Measurements from ENCODE around the gene CEP85. TPM values are rescaled to one million over a fixed set of nuclear protein-coding genes. Genes with fewer than 3 reads are reported as not detected.

CEP85 gene
- total and polyA plus RNA-seq, 8 donors = 2.7 to 6.6 (median 3.7) TPM

DNA sequence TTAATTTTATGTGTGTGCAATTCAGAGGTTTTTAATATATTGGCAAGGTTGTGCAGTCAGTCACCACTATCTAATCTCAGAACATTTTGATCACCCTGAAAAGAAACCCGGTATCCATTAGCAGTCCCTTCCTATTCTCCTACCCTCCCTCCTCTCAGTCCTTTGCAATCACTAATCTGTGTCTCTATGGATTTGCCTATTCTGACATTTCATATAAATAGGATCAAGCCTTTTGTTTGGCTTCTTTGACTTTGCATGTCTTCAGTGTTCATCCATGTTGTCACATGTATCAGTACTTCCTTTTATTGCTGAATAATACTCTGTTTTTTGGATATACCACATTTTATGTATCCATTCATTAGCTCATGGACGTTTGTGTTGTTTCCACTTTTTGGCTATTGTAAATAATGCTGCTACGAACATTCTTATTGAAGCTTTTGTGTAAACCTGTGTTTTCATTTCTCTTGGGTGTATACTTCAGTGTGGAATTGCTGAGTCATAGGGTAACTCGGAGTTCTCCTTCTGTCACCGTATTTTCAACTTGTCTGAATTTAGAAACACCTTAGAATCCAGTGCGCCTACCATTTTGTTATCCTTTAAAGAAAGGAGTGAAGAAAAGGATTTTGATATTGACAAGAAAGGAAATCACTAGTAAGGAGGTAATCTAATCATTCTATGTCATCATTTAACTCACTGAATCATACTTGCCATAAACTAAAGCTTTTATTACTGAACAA is 3.4 kb downstream of the CEP85 start:
- no peak overlapping the region for H3K4me3 ChIP-seq
- intact Hi-C loops (cut with DNase I) = loop anchor here in 1 of 3 donors (10.0 kb wide), 1 partner anchor 63 kb away; the partner anchor contains the start of genes CNKSR1 and ZNF593OS
- 54 to 67% methylated on average over 6 of the region's 6 CpGs for WGBS, 2 donors
- H3K4me1 ChIP-seq = peaks cover 0 to 7% (median 0%) of the 10 kb centered on the region in 3 donors
- no peaks in the 10 kb centered on the region for H3K36me3 ChIP-seq
- ATAC-seq (no peak), FAIRE-seq (no peak), DNase-seq (no peak)
- H3K27me3 ChIP-seq = no peaks in the 10 kb centered on the region
- H3K27ac ChIP-seq = no peak overlapping the region
- TF ChIP-seq, protein P1, sequence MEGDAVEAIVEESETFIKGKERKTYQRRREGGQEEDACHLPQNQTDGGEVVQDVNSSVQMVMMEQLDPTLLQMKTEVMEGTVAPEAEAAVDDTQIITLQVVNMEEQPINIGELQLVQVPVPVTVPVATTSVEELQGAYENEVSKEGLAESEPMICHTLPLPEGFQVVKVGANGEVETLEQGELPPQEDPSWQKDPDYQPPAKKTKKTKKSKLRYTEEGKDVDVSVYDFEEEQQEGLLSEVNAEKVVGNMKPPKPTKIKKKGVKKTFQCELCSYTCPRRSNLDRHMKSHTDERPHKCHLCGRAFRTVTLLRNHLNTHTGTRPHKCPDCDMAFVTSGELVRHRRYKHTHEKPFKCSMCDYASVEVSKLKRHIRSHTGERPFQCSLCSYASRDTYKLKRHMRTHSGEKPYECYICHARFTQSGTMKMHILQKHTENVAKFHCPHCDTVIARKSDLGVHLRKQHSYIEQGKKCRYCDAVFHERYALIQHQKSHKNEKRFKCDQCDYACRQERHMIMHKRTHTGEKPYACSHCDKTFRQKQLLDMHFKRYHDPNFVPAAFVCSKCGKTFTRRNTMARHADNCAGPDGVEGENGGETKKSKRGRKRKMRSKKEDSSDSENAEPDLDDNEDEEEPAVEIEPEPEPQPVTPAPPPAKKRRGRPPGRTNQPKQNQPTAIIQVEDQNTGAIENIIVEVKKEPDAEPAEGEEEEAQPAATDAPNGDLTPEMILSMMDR (IDR thresholded peaks at IDR 0.05) = no peak
- H3K9me3 ChIP-seq = no peaks in the 10 kb centered on the region

DNA sequence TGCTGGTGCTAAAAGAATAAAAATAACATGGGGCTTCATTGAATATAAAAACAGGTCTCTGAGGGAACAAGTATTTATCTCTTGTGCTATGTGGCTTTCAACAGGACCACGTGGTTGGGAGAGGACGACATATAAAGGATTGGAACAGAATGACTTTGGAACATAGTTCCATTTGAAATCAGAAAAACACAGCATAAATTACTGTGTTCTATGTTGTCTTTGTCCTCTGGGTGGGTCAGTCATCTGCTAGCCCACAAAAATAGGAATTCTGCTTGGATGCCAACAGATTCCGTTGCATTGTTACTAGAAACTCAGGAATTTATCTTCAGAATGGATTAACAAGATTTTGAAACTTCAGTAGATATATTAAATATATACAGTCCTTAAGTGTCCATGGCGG is 5.9 kb downstream of the CEP85 start:
- WGBS, 2 donors = 86 to 87% methylated on average over 4 of the region's 4 CpGs
- no peaks in the 10 kb centered on the region for H3K27me3 ChIP-seq
- H3K27ac ChIP-seq = no peak overlapping the region
- H3K36me3 ChIP-seq = no peaks in the 10 kb centered on the region
- TF ChIP-seq, protein P1 (IDR thresholded peaks at IDR 0.05) = no peak
- FAIRE-seq = no peak
- no peak overlapping the region for H3K4me3 ChIP-seq
- no peaks in the 10 kb centered on the region for H3K9me3 ChIP-seq
- no peak for DNase-seq
- intact Hi-C loops (cut with DNase I) = loop anchor here in 1 of 3 donors (10.0 kb wide), 1 partner anchor 65 kb away; the partner anchor contains the start of genes CNKSR1 and ZNF593OS
- no peak for ATAC-seq
- H3K4me1 ChIP-seq = peaks cover 0 to 6% (median 0%) of the 10 kb centered on the region in 3 donors

DNA sequence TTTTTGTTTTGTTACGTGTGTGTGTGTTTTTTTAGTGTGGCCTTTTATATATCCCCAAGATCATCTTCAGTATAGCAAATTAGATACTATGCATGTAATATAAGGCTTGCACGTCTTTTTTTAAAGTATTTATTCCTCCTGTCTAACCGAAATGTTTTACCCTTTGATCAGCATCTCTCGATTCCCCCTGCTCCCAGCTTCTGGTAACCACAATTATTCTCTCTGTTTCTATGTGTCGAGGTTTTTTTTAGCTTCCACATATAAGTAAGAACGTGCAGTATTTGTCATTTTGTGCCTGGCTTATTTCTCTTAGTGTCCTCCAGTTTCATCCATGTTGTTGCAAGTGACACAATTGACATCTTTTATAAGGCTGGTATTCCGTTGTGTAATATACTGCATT is 18.7 kb downstream of the CEP85 start:
- Histone ChIP-seq H3K4me1 (no peaks in the 10 kb centered on the region), H3K36me3 (peaks cover 0 to 6% (median 0%) of the 10 kb centered on the region in 3 donors), H3K4me3 (no peak overlapping the region), H3K27ac (no peak overlapping the region), H3K27me3 (no peaks in the 10 kb centered on the region), H3K9me3 (no peaks in the 10 kb centered on the region)
- no peak for DNase-seq
- no peak for FAIRE-seq
- intact Hi-C loops (cut with DNase I) = no loop called here
- ATAC-seq = no peak
- WGBS, 2 donors = 76 to 77% methylated on average over 7 of the region's 7 CpGs
- TF ChIP-seq, protein P1 (IDR thresholded peaks at IDR 0.05) = no peak

DNA sequence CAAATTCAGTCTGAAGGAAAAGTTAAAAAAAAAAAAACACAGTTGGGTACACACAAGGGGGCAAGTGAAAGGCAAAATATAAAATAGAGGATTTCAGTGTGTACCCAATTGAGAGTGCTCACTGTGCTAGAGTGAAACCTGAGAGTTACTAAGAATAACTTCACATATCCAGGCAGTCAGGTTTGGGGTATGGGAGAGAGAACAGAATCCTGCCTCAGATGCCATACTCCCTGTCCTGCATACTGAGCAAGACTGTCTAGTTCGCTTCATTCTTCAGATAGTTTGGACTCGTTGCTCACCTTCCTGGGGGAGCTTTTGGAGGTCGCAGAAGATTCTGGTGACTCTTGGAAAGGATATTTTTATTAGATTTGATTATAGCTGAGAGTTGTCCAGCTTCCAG is 20.4 kb downstream of the CEP85 start:
- ATAC-seq = no peak

More for the DNA sequence above, 20.4 kb downstream of the CEP85 start:
- intact Hi-C loops (cut with DNase I) = no loop called here
- H3K4me1 ChIP-seq = no peaks in the 10 kb centered on the region
- no peak overlapping the region for H3K27ac ChIP-seq
- TF ChIP-seq, protein P1 (IDR thresholded peaks at IDR 0.05) = no peak
- no peak overlapping the region for H3K4me3 ChIP-seq
- peaks cover 0 to 7% (median 5%) of the 10 kb centered on the region in 3 donors for H3K36me3 ChIP-seq
- H3K9me3 ChIP-seq = no peaks in the 10 kb centered on the region
- H3K27me3 ChIP-seq = no peaks in the 10 kb centered on the region
- 86 to 87% methylated on average over 3 of the region's 3 CpGs for WGBS, 2 donors
- DNase-seq (no peak), FAIRE-seq (no peak)
